AG09309 (cell line): ENCODE measurements around the gene SEC61G.

Experiments used
- DNase-seq: peaks from one replicate; pipeline ENCODE4 v3.0.0-alpha.2; 2010; ENCODE audit warnings: low read depth
- H3K4me3 ChIP-seq: 2 replicates; pipeline ENCODE4 v1.5.1; 2011; ENCODE audit warnings: mild to moderate bottlenecking, low read depth, low read length, moderate library complexity; ENCODE audit not compliant: control insufficient read depth
- CTCF ChIP-seq: IDR thresholded peaks from 2 replicates; pipeline ENCODE4 v1.5.1; 2011; ENCODE audit warnings: mild to moderate bottlenecking, low read depth, low read length, inconsistent platforms; ENCODE audit not compliant: insufficient read depth, control insufficient read depth; ENCODE audit errors: missing control alignments

SEC61G gene

DNA sequence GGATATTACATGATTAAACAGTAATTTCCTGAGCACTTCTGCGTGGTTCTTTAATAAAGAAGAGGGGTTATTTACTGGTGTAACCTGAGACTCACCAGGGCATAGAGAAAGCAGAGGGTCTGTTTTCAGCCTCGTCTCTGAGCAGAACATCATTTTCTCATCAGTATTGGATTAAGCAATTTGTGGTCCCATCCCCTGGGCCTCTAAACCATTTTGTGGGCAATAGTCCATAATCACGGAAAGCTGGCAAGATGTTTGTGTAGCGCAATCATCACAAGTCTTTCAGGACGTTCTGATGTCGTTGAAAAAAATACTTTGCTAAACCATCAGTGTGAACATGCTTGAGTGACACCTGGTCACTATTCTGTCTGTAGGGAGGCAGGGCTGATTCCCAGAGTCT is 37.1 kb upstream of the SEC61G start:
- DNase-seq, result no peak
- no peak overlapping the region for H3K4me3 ChIP-seq
- no peak for TF ChIP-seq CTCF

- no peak for DNase-seq
- no peak for TF ChIP-seq CTCF
- no peak overlapping the region for H3K4me3 ChIP-seq
These were observed 33.4 kb upstream of the SEC61G start for GRCh38 chr7:54792383-54792782.

GRCh38 chr7:54788664-54789063 is 29.7 kb upstream of the SEC61G start:
- H3K4me3 ChIP-seq, result no peak overlapping the region
- DNase-seq, result peak; percentile 68
- TF ChIP-seq CTCF, result peak; percentile 74

GRCh38 chr7:54785261-54785660 is 26.2 kb upstream of the SEC61G start:
- TF ChIP-seq CTCF, result no peak

DNA sequence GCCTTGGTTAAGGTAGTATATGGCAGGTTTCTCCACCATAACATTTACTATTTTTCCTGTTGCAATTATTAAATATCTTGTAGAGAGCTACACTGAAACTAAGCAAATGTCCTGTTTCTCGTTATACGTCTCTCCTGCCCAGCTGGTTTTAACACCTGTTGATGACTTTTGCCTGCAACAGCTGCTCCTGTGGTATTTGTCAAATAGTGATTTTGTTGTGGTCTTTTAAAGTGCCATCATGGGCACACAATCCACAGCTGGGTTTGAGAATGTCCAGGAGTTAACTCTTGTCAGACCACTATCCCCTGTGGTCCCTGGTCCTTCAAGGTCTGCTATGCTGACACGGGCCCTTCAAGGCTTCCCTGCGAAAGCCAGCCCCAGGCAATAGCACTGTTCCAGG is 24.9 kb upstream of the SEC61G start:
- no peak overlapping the region for H3K4me3 ChIP-seq
- no peak for TF ChIP-seq CTCF
- no peak for DNase-seq

More at GRCh38 chr7:54785261-54785660, 26.2 kb upstream of the SEC61G start:
- DNase-seq, result no peak
- H3K4me3 ChIP-seq, result no peak overlapping the region

- DNase-seq, result no peak
- no peak overlapping the region for H3K4me3 ChIP-seq
- TF ChIP-seq CTCF, result no peak
These were observed 23.8 kb upstream of the SEC61G start for GRCh38 chr7:54782829-54783228.

GRCh38 chr7:54782314-54782713 is 23.3 kb upstream of the SEC61G start:
- DNase-seq, result no peak
- no peak overlapping the region for H3K4me3 ChIP-seq
- no peak for TF ChIP-seq CTCF
